ENCODE data around the gene PROKR2.

PROKR2 gene

GRCh38 chr20:5328268-5328667, 11.5 kb upstream of the PROKR2 start:
- no peak for TF ChIP-seq ESRRG (CRISPR knock-in tag; IDR thresholded peaks at IDR 0.05)
- TF ChIP-seq POU6F1 (CRISPR knock-in tag; IDR thresholded peaks at IDR 0.05; ENCODE audit: borderline replicate concordance, low read depth) = no peak
- TF ChIP-seq ZNF565 (CRISPR knock-in tag; conservative IDR thresholded peaks at IDR 0.05; ENCODE audit: low read depth) = no peak
- TF ChIP-seq ZC3H10 (CRISPR knock-in tag; IDR thresholded peaks at IDR 0.05) = no peak
- TF ChIP-seq ISL1 (CRISPR knock-in tag; IDR thresholded peaks at IDR 0.05) = no peak
- no peak for TF ChIP-seq TOX (CRISPR knock-in tag; IDR thresholded peaks at IDR 0.05; ENCODE audit: borderline replicate concordance)
- TF ChIP-seq ZFP30 (CRISPR knock-in tag; IDR thresholded peaks at IDR 0.05) = no peak
- no peak for TF ChIP-seq PPARA (CRISPR knock-in tag; IDR thresholded peaks at IDR 0.05; ENCODE audit: borderline replicate concordance)
- TF ChIP-seq CSDC2 (CRISPR knock-in tag; IDR thresholded peaks at IDR 0.05) = no peak
- no peak for TF ChIP-seq ZNF70 (CRISPR knock-in tag; IDR thresholded peaks at IDR 0.05)
- no peak for TF ChIP-seq PATZ1 (CRISPR knock-in tag; IDR thresholded peaks at IDR 0.05; ENCODE audit: borderline replicate concordance)
- TF ChIP-seq ZNF8 (CRISPR knock-in tag; IDR thresholded peaks at IDR 0.05) = no peak
- no peak for TF ChIP-seq TCF4 (CRISPR knock-in tag; IDR thresholded peaks at IDR 0.05; ENCODE audit: borderline replicate concordance)
- no peak for TF ChIP-seq GLIS3 (CRISPR knock-in tag; IDR thresholded peaks at IDR 0.05)
- TF ChIP-seq TSHZ2 (CRISPR knock-in tag; IDR thresholded peaks at IDR 0.05) = no peak
- no peak for ATAC-seq

- TF ChIP-seq CSDC2 (CRISPR knock-in tag; IDR thresholded peaks at IDR 0.05) = no peak
- no peak for TF ChIP-seq BACH2 (CRISPR knock-in tag; IDR thresholded peaks at IDR 0.05; ENCODE audit: borderline replicate concordance)
- TF ChIP-seq PPARA (CRISPR knock-in tag; IDR thresholded peaks at IDR 0.05; ENCODE audit: borderline replicate concordance) = no peak
- no peak for TF ChIP-seq CSRNP3 (CRISPR knock-in tag; IDR thresholded peaks at IDR 0.05)
- TF ChIP-seq ZNF565 (CRISPR knock-in tag; conservative IDR thresholded peaks at IDR 0.05; ENCODE audit: low read depth) = no peak
- TF ChIP-seq GLIS3 (CRISPR knock-in tag; IDR thresholded peaks at IDR 0.05) = no peak
- TF ChIP-seq ISL1 (CRISPR knock-in tag; IDR thresholded peaks at IDR 0.05) = no peak
- no peak for TF ChIP-seq OSR1 (CRISPR knock-in tag; IDR thresholded peaks at IDR 0.05)
- TF ChIP-seq ZC3H10 (CRISPR knock-in tag; IDR thresholded peaks at IDR 0.05) = no peak
- TF ChIP-seq ZNF8 (CRISPR knock-in tag; IDR thresholded peaks at IDR 0.05) = no peak
- no peak for TF ChIP-seq RARB (CRISPR knock-in tag; IDR thresholded peaks at IDR 0.05)
- no peak for TF ChIP-seq TCF4 (CRISPR knock-in tag; IDR thresholded peaks at IDR 0.05; ENCODE audit: borderline replicate concordance)
- TF ChIP-seq TOX (CRISPR knock-in tag; IDR thresholded peaks at IDR 0.05; ENCODE audit: borderline replicate concordance) = no peak
- ATAC-seq = no peak
Measured at GRCh38 chr20:5327356-5327755, 10.6 kb upstream of the PROKR2 start.

- TF ChIP-seq PPARA (CRISPR knock-in tag; IDR thresholded peaks at IDR 0.05; ENCODE audit: borderline replicate concordance) = no peak
- no peak for TF ChIP-seq ARNTL (CRISPR knock-in tag; IDR thresholded peaks at IDR 0.05; ENCODE audit: borderline replicate concordance, low read depth)
- TF ChIP-seq ESRRG (CRISPR knock-in tag; IDR thresholded peaks at IDR 0.05) = no peak
- no peak for TF ChIP-seq CSRNP3 (CRISPR knock-in tag; IDR thresholded peaks at IDR 0.05)
- no peak for ATAC-seq
Measured at GRCh38 chr20:5315807-5316187, 957 bp downstream of the PROKR2 start.

All from SK-N-SH treated with all-trans-retinoic acid at 6 μM for 48 hours (cell line).